ENCODE results near the gene ZNF814.
A peak's percentile ranks its signal among the peaks of the same experiment; 100 is the strongest.
"Not testable (repeated sequence)": the region's sequence is repeated elsewhere in the genome, so short reads cannot be mapped to it uniquely, and the experiment has no call there.

ZNF814 gene

DNA sequence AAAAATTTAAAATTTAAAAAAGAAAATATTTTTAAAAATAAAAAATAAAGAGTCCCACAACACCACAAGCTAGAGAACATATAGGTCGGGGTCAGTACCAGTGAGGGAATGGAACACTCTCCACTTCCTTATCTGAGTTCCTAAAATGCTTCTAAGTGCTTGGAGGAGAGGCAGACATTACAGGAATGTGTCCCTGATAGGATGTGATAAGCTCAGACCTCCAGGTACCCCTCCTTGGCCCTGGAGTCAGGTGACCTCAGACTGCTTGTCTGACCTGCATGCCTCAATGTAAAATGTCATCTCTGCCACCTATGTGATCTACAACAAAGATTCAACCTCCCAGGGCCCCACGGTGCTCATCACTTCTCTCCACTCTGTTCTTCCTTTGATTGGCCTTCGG is 2.8 kb downstream of the ZNF814 start:
- no peak for DNase-seq (ENCODE audit: low read depth in 2 of 2)

DNA sequence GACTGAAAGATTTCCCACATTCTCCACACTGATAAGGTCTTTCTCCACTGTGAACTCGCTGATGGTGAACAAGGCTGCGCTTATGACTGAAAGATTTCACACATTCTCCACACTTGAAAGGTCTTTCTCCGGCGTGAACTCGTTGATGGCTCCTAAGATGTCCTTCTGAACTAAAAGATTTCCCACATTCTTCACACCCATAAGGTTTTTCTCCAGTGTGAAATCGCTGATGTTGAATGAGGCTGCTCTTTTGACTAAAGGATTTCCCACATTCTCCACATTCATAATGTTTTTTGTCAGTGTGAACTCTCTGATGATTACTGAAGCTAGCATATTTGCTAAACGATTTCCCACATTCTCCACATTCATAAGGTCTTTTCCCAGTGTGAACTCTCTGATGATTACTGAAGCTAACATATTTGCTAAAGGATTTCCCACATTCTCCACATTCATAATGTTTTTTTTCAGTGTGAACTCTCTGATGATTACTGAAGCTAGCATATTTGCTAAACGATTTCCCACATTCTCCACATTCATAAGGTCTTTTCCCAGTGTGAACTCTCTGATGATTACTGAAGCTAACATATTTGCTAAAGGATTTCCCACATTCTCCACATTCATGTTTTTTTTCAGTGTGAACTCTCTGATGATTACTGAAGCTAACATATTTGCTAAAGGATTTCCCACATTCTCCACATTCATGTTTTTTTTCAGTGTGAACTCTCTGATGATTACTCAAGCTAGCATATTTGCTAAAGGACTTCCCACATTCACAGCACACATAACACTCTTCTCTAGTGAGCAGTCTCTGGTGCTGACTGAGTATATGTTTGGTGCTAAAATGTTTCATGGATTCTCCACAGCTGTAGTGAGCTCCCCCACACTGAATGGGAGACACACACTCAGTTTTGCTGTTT is 14.7 kb downstream of the ZNF814 start:
- not testable (repeated sequence) for H3K4me3 ChIP-seq (replicated peaks in 1 of 2; ENCODE audit: low read depth in 2 of 2, low read length in 2 of 2)
- peak in 1 of 2 donors; percentile 30 for DNase-seq (ENCODE audit: low read depth in 2 of 2)

More for the DNA sequence above, 2.8 kb downstream of the ZNF814 start:
- TF ChIP-seq, protein P1, sequence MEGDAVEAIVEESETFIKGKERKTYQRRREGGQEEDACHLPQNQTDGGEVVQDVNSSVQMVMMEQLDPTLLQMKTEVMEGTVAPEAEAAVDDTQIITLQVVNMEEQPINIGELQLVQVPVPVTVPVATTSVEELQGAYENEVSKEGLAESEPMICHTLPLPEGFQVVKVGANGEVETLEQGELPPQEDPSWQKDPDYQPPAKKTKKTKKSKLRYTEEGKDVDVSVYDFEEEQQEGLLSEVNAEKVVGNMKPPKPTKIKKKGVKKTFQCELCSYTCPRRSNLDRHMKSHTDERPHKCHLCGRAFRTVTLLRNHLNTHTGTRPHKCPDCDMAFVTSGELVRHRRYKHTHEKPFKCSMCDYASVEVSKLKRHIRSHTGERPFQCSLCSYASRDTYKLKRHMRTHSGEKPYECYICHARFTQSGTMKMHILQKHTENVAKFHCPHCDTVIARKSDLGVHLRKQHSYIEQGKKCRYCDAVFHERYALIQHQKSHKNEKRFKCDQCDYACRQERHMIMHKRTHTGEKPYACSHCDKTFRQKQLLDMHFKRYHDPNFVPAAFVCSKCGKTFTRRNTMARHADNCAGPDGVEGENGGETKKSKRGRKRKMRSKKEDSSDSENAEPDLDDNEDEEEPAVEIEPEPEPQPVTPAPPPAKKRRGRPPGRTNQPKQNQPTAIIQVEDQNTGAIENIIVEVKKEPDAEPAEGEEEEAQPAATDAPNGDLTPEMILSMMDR (IDR thresholded peaks at IDR 0.05; ENCODE audit: low read depth, low read length): no peak
- H3K4me3 ChIP-seq (replicated peaks in 1 of 2; ENCODE audit: low read depth in 2 of 2, low read length in 2 of 2): no peak overlapping the region

DNA sequence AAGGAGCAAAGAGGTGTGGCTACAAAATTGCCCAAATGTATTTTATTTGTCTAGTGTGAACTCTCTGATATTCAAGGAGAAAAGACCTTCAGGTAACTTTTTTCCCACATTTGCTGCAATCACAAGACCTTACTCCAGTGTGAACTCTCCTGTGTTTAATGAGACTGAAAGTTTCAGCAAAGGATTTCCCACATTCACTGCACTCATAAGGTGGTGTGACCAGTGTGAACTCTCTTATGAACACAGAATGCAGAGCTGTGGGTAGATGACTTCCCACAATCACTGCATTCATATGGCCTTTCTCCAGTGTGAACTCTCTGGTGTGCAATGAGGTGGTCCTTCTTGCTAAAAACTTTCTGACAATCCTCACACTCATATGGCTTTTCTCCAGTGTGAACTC is 16.4 kb downstream of the ZNF814 start:
- H3K4me3 ChIP-seq (replicated peaks in 1 of 2; ENCODE audit: low read depth in 2 of 2, low read length in 2 of 2): no peak overlapping the region
- TF ChIP-seq, protein P1 (IDR thresholded peaks at IDR 0.05; ENCODE audit: low read depth, low read length): no peak
- DNase-seq (ENCODE audit: low read depth in 2 of 2): peak in 1 of 2 donors; percentile 26

DNA sequence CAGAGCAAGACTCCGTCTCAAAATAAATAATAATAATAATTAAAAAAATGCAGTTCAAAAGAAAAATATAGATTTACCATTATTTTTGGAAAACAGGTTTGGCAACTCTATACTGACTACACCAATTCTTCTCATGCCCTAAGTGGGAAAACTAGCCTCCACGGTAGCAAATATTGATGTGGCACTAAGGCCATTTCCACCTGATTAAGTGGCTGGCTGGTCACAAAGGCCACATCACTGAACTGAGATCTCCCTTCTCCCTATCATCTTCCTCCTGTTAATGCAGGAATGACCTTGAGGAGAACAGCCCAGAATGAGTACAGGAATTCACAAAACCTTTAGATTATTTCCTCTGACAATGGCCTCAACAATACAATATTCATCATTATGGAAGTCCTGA is 18.6 kb downstream of the ZNF814 start:
- no peak overlapping the region for H3K4me3 ChIP-seq (replicated peaks in 1 of 2; ENCODE audit: low read depth in 2 of 2, low read length in 2 of 2)
- TF ChIP-seq, protein P1 (IDR thresholded peaks at IDR 0.05; ENCODE audit: low read depth, low read length): no peak
- DNase-seq (ENCODE audit: low read depth in 2 of 2): no peak

DNA sequence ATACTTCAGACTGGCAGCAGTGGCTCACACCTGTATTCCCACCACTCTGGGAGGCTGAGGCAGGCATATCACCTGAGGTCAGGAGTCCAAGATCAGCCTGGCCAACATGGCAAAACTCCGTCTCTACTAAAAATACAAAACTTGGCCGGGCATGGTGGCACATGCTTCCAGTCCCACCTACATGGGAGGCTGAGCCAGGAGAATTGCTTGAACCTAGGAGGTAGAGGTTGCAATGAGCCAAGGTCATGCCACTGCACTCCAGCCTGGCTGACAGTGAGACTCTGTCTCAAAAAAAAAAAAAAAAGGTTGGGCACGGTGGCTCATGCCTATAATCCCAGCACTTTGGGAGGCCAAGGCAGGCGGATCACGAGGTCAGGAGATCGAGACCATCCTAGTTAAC is 19.2 kb downstream of the ZNF814 start:
- H3K4me3 ChIP-seq (replicated peaks in 1 of 2; ENCODE audit: low read depth in 2 of 2, low read length in 2 of 2); DNase-seq (ENCODE audit: low read depth in 2 of 2): not testable (repeated sequence)

DNA sequence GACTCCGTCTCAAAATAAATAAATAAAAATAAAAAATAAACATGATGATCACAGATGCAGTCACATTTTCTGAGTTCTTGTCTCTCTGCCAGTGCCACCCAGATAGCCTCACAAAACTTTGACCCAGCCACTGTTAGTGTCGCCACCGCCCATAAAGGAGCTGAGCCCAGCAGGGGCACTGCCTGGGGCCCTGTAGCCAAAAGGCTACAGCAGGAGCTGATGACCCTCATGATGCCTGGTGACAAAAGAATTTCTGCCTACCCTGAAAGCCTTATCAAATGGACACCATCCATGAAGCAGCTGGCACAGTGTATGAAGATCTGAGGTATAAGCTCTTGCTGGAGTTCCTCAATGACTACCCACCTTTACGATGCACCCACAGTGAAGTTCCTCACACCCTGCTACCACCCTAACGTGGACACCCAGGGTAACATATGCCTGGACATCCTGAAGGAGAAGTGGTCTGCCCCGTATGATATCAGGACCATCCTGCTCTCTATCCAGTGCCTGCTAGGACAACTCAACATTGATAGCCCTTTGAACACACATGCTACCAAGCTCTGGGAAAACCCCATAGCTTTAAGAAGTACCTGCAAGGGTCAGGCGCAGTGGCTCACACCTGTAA is 20.9 kb downstream of the ZNF814 start:
- TF ChIP-seq, protein P1 (IDR thresholded peaks at IDR 0.05; ENCODE audit: low read depth, low read length): no peak
- no peak overlapping the region for H3K4me3 ChIP-seq (replicated peaks in 1 of 2; ENCODE audit: low read depth in 2 of 2, low read length in 2 of 2)
- no peak for DNase-seq (ENCODE audit: low read depth in 2 of 2)

DNA sequence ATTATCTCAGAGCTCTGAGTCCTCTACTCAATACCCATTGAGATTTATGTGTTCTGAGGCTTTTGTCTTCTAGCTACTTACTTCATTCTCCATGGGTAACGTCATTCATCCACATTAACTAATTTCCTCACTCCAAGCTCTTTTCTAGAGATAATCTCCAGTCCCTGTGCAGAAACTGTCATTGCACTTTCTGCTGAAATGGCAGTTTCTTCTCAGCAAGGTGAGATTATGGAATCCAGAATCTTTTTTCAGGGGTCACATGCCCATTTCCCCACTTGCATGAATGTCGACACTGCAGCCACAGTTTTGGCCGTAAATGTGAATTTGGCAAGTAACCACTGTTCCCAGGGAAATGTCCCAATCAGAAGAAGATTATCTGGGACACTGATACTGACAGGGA is 26.5 kb downstream of the ZNF814 start:
- not testable (repeated sequence) for DNase-seq (ENCODE audit: low read depth in 2 of 2)

DNA sequence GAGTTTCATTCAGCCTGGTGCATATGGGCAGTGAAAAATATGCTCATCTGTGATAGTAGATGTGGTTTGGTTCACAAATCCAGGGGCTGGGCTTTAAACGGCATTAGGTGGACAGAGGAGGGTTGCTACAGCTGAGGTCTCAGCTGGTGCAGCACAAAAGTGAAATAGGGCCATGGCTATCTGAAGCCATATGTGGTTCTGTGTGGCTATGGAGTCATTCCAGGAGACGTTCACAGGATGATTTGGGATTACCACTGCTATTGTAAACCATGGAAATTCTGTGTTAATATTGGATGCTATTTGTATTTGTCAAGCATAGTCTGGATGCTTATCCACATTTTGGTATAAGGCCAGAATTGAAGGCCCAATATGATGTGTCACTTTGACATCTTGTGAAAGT is 34.7 kb downstream of the ZNF814 start:
- not testable (repeated sequence) for H3K4me3 ChIP-seq (replicated peaks in 1 of 2; ENCODE audit: low read depth in 2 of 2, low read length in 2 of 2); DNase-seq (ENCODE audit: low read depth in 2 of 2)

More for the DNA sequence above, 26.5 kb downstream of the ZNF814 start:
- not testable (repeated sequence) for H3K4me3 ChIP-seq (replicated peaks in 1 of 2; ENCODE audit: low read depth in 2 of 2, low read length in 2 of 2)

DNA sequence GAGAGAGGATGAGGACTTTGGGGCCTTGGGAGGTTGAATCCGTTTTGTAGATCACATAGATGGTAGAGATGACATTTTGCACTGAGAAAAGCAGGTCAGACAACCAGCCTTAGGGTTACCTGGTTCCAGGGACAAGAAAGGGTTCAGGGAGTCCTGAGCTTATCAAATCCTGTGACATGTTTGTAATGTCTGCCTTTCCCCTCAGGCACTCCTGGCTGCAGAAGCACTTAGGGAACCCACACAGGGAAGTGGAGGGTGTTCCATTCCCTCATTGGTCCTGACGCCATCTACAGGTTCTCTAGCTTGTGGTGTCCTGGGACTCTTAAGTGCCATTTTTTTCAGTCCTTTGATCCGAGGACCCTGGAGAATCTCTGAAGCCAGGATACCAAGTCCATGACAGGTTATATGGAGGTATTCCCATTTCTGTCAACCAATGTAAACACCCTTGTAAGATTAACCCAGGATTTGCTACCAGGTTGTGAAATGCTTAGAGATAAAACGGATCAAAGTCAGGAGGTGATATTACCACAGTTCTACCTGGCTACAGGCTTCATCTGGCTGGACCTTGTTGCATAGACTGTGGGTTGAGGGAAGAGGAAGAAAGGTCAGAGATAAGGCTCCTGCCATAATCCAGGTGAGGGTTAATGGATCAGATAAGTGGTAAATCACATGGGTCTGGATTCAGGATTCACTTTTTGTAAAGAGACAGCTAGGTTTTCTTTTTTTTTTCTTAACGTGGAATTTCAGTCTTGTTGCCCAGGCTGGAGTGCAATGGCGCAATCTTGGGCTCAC is 36.8 kb downstream of the ZNF814 start:
- H3K4me3 ChIP-seq (replicated peaks in 1 of 2; ENCODE audit: low read depth in 2 of 2, low read length in 2 of 2); DNase-seq (ENCODE audit: low read depth in 2 of 2): not testable (repeated sequence)
